Measurements from ENCODE around the gene CMTM1.

CMTM1 gene

GRCh38 chr16:66539623-66540469 is 26.4 kb upstream of the CMTM1 start:
- DNase-seq, result no peak

DNA sequence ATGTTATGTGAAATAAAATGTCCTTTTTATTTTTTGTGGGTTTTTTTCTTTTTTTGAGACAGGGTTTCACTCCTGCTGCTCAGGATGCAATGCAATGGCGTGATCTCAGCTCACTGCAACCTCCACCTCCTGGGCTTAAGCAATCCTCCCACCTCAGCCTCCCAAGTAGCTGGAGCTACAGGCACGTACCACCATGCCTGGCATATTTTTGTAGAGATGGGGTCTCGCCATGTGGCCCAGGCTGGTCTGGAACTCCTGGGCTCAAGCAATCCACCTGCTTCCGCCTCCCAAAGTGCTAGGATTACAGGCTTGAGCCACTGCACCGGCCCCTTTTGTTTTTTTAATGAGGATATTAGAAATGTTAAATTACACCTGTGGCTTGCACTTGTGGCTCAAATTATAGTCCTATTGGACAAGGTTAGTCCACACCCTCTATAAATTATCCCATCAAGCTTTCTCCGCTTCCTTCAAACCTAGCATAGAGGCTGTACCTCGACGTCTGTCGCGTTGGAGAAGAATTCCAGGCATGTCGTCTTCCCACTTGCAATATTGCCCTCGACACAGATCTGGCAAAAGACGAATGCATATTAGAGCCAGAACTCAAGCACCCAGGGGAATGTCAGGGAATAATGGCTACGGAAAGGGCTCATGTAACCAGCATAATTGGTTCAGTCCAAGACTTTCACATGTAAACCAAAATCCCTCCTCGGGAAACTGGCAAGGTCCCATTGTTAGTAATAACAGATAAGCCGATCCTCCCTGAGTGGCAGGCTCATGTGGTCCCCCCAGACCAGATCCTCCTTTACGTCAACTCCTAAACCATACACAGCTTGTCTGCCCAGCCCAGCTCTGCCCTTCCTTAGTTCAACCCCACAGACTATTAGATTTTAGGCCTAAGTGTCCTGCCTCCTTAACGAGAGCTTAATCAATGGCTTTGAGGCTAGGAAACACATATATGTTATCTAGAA is 24.6 kb upstream of the CMTM1 start:
- DNase-seq, result no peak

DNA sequence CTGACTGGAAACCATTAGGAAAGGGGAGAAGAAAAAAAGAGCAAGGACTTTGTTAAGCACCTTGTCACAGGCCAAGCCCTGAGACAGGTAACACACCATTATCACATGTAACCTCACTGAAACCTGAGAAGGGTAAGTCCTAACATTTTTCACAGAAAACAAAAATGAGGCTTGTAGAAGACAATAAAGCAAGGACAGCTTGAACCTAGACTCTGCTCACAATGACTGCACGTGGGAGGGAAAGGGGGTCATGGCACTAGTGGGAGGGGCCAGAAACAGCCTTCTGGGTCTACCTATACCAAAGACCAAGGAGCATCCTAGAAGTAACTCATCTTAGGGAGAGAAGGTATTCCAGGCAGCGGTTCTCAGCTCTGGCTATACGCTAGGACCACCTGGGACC is 23.8 kb upstream of the CMTM1 start:
- DNase-seq, result no peak

DNA sequence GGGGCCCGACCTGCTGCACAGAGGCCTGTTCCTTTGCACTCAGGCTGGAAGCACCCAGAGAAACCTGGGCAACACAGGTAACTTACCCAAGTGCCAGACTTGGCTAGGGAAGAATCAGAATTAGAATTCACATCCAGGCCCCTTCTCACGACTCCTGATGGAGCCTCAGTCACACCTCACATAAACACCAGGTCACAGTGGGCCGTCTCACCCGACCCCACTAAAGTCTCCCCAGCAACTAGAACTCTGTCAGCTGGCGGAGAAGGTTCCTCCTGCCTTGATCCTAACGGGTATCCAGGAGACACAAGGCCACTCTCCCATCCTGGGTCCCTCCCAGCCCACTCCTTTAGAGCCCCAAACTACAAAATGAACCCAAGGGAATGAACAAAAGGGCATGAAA is 22.7 kb upstream of the CMTM1 start:
- no peak for DNase-seq

DNA sequence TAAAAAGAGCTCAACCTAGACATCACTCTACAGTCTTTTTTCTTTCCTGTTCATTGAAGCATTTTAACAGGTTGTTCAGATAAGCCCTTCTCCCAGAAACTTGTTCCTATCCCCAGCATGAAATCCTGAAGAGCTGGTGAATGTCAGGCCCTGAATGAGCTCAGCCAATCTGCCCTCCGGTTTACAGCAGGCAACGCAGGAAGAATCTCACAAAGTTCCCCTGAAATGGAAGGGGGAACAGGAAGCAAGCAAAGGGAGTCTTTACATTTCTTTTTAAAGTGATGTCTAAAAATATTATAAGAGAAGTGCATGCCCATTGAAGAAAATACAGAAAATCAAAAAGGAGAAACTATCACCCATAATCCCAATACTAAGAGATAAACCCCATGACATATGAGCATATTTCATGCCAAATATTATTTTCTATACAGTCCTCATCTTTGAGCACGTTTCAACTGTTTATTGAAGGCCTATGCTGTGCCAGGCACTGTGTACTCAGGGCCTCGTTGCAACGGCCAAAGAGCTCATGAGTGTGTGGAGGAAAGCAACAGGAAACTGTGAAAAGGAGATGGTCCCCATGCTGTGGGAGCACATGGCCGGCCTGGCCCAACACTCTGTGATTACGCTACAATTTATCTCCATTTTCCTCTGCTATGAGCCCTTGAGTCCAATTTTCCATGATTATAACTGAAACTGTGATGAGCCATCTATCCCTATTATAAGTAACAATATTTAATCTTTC is 22.1 kb upstream of the CMTM1 start:
- no peak for DNase-seq

DNA sequence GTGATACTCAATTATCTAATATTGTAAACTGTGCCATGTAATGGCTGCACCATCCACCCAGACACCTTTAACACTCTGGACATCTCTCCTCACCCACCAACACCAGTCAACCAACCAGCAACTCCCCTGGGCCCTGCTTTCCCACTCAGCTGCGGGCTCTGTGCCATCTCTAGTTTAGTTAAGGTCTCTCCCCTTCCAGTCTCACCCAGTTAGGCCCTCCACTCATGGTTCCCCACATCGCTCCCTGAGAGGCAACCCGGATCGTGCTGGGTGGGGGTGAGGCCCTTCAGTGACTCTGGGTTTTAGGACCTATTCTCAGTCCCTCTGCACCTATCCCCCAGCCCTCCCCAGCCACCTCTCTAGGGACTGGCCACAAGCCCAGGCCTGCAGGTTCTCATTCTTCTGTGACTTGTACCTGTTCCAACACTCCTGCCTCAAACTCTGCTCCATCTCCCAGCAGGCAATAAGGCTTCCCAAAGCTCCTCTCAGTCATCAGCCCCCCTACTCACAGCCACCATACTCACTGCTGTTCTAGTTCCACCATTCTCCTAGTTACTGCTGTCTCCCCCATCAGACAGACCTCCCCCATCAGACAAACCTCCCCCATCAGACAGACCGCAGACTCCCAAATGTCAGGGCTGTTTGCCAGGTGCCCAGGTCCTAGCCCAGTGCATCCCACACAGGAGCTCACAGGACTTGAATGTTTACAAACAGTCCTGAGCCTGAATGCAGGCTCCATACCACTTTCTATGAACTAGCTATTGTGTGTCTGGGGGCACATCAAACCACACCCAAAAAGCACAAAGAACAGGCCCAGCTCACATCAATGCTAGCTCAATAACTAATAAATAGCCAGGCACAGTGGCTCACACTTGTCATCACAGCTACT is 18.9 kb upstream of the CMTM1 start:
- no peak for DNase-seq

- DNase-seq, result no peak
These were observed 18.2 kb upstream of the CMTM1 start for GRCh38 chr16:66548068-66548467.

GRCh38 chr16:66548868-66549267 is 17.4 kb upstream of the CMTM1 start:
- DNase-seq, result no peak

DNA sequence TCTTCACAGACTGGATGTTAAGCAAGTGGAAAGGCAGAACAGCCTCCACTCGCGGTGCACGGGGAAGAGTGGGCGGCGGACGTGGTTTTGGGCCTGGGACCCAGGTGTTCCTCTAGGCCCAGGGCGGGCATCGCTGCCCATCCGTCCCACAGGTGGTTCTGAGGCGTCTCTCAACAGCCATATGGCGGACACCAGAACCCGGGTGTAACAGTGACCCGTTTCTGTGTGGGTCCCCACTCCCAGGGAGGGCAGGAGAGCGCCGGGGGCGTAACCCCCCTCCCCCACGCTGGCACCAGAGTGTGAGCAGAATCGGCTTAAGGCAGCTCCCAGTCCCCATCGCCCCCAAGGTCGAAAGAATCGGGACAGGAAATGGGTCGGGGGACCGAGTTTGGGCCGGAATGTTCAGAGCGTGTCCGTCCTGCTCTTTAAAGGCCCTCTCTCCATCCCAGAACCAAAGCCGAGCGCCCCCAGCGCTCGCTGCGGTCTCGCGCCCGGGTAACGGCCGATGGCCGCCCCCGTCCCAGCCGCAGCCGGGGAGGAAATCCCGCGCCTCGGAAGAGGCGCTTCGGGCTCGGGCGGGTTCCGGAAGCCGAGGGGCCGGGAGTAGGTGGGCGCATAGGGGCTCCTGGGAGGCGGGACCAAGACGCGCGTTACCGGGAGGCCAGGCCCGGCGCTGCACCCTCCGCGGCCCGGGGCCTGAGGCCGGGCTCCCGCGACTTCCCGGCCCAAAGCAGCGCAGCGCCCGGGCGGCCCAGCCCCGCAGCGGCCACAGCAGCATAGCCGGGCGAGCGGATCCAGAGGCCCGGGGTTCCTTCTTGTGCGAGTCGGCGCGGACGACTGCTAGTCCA is 16.7 kb upstream of the CMTM1 start, which contains the start of gene TK2:
TK2 (minus strand) TSS at position 839 of the 848 bp plus-strand sequence; CDS start at position 778, 61 bp downstream.
- no peak for DNase-seq

- peak; percentile 9 for DNase-seq
These were observed 14.9 kb upstream of the CMTM1 start for GRCh38 chr16:66551348-66551759.

- no peak for DNase-seq
These were observed 14.4 kb upstream of the CMTM1 start for GRCh38 chr16:66551788-66552285.

DNA sequence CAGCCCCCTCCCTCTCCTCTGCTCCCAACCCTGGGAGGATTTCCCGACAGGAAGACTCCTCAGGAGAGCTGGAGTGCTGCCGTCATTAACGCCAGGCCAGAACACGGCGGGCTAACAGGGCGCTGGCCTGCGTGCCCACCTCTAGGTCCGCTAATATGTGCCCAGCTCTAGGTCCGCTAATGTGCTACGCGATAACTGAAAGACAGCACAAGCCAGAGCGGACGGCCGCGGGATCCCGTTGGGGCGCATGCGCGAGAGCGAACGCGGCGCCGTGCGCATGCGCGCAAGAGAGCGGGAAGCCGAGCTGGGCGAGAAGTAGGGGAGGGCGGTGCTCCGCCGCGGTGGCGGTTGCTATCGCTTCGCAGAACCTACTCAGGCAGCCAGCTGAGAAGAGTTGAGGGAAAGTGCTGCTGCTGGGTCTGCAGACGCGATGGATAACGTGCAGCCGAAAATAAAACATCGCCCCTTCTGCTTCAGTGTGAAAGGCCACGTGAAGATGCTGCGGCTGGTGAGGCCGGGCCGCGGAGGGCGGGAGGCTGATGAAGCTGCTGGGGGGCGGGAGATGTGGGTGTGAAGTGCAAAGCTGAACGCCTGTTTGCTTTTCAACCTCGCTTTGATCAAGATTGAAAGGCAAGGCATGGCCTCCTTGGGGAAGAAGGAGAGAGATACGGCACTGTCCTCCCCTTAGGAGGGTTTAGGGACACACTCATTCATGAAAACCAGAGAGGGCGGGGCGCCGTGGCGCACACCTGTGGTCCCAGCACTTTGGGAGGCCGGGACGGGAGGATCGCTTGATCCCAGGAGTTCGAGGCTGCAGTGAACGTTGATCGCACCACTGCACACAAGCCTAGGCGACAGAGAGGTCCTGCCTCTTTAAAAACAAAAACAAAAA is 13.7 kb upstream of the CMTM1 start, which contains the start of gene CKLF:
CKLF (plus strand) TSS at position 291 of the 892 bp plus-strand sequence; CDS start at position 431, 140 bp downstream.
- DNase-seq, result peak; percentile 31

- no peak for DNase-seq
These were observed 13.0 kb upstream of the CMTM1 start for GRCh38 chr16:66553223-66553622.

DNA sequence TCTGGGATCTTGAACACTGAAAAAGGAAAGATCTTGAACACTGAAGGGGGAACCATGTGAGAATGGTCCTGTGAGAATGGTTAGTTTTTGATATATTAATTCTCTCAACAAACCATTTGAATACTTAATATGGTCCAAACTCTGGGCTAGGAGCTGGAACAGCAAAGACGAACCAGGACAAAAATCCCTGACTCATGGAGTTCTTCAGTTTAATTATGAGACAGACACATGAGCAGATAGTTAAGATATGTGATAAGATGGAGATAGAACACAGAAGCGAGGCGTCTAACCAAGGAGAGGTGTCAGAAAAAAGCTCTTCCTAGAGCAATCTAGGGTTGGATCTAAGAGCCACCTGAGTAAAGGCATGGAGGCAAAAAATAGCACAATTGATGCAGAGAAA is 12.2 kb upstream of the CMTM1 start:
- DNase-seq, result no peak

DNA sequence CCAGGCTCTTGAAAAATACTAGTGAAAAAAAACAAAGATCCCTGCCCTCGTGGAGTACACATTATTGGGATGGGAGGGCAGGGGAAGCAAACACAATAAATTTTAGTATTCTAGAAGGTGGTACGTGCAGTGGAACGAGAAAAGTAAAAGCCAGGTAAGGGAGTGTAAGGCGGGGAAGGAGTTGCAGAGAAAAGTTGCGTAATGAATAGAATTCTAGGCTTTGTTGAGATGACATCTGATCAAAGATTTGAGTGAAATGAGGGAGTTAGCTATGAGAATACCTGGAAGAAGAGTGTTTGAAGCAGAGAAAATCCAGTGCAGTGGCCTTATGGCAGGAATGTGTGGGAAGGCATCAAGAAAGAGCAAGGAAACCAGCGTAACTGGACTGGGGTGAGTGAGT is 11.7 kb upstream of the CMTM1 start:
- no peak for DNase-seq

DNA sequence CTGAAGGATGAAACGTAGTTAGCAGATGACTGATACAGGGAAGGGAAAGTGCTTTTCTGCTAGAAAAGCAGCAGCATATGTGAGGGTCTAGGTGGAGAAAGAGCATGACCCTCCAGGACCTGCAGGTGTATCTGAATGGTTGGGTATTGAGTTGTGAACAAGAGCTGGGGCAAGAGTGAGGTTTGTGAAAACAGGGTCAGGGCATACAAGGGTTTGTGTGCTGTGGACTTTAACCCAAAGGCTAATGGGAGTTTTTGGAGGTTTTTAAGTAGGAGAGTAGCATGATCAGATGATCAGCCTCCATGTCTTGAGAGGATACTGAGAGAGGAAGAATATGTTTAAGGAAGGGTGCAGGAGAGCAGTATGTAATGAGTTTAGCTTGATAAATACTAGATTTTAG is 6.1 kb upstream of the CMTM1 start:
- DNase-seq, result no peak

- DNase-seq, result no peak
These were observed 4.7 kb upstream of the CMTM1 start for GRCh38 chr16:66561381-66562080.

GRCh38 chr16:66562409-66562808 is 3.8 kb upstream of the CMTM1 start:
- no peak for DNase-seq

- no peak for DNase-seq
These were observed 3.3 kb upstream of the CMTM1 start for GRCh38 chr16:66562986-66563385.

All from NCI-H2029 treated with DMSO at 0.1 percent for 48 hours (cell line).